Fibroblast of mammary gland (primary cell): ENCODE results near the gene RCL1.

Source experiments
- DNase-seq: peaks from one replicate; pipeline ENCODE4 v3.0.0-alpha.2; 2010; ENCODE audit warnings: low read depth
- H3K4me3 ChIP-seq: 2 replicates; pipeline ENCODE4 v1.5.1; 2011; ENCODE audit warnings: low read depth, mild to moderate bottlenecking, low read length, moderate library complexity; ENCODE audit not compliant: control insufficient read depth
- CTCF ChIP-seq: conservative IDR thresholded peaks from 2 replicates; pipeline ENCODE4 v1.5.1; 2011; ENCODE audit warnings: low read depth, low read length, inconsistent platforms; ENCODE audit not compliant: control insufficient read depth, insufficient read depth

Gene RCL1

GRCh38 chr9:4852419-4852818 lies 59.7 kb downstream of the RCL1 start:
- no peak overlapping the region for H3K4me3 ChIP-seq
- no peak for TF ChIP-seq CTCF
- DNase-seq: no peak

GRCh38 chr9:4854265-4854590 lies 61.5 kb downstream of the RCL1 start:
- TF ChIP-seq CTCF: no peak
- H3K4me3 ChIP-seq: no peak overlapping the region
- DNase-seq: no peak

DNA sequence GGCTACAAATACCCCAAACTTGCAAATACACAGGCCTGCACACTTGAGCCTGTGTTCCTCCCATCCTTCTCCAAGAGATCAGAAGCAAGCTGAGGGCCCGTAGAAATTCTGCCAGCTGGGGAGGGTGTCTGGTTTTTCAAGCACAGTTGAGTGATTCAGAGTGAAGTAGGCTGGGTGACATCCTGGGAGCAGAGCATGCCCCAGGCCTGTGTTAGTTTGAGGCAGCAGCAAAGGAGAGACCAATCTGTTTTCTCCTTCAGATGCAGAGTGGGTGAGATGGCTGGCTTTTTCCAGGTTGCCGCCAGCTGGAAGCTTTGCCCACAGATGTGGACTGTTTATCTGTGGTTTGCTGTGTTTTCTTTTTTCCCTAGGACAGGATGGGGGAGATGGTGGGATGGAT lies 63.1 kb downstream of the RCL1 start:
- DNase-seq: peak; percentile 82
- H3K4me3 ChIP-seq: no peak overlapping the region
- no peak for TF ChIP-seq CTCF

DNA sequence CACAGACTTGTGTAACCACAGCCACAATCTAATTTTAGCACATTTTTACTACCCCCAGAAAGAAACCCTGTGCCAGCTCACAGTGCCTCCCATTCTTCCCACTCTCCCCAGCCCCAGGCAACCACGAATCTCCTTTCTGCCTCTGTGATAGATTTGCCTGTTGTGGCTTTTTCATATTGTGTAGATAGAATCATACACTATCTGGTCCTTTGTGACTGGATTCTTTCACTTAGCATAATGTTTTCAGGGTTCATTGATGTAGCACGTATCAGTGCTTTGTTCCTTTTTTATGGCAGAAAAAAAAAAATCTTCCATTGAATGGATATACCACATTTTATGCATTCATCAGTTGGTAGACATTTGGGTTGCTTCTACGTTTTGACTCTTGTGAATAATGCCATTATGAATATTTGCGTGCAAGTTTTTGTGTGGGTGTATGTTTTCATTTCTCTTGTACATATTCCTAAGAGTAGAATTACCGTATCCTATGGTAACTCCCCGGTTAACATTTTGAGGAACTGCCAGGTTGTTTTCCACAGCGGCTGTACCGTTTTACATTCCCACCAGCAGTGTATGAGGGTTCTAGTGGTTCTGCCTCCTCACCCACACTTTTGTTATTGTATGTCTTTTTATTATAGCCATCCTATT lies 64.5 kb downstream of the RCL1 start:
- no peak for TF ChIP-seq CTCF
- H3K4me3 ChIP-seq: no peak overlapping the region
- no peak for DNase-seq

- no peak overlapping the region for H3K4me3 ChIP-seq
- TF ChIP-seq CTCF: no peak
Measured at GRCh38 chr9:4859035-4859434, 66.3 kb downstream of the RCL1 start.

GRCh38 chr9:4860383-4860782 lies 67.6 kb downstream of the RCL1 start:
- TF ChIP-seq CTCF: no peak
- no peak overlapping the region for H3K4me3 ChIP-seq
- DNase-seq: no peak

More at GRCh38 chr9:4859035-4859434, 66.3 kb downstream of the RCL1 start:
- no peak for DNase-seq

DNA sequence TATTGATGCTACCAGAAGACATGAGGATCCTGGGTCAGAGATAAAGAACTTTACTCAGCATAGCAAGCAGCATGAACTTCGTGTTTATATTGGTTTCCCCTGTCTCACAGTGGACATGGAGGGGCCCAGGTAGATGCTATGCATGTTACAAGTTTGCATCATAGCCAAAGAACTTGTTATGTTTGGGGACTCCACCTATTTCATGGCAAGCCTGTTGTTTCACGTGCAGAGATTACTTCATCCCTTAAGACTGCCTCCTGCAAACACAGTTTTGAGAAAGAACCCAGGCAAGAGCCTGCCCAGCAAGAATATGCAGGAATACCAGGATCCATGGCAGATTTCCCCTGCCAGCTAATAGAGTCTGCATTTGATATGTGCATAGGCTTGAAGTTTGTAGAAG lies 68.4 kb downstream of the RCL1 start:
- no peak overlapping the region for H3K4me3 ChIP-seq
- DNase-seq: no peak
- no peak for TF ChIP-seq CTCF
